Breast epithelium (tissue), 4 donors: Measurements from ENCODE around the gene C3orf70. TPM values are rescaled to one million over a fixed set of nuclear protein-coding genes. Genes with fewer than 3 reads are reported as not detected.
"Not testable (repeated sequence)": the region's sequence is repeated elsewhere in the genome, so short reads cannot be mapped to it uniquely, and the experiment has no call there.

Source experiments
- DNase-seq, 2 donors: peaks; one replicate each; pipeline ENCODE4 v3.0.0-alpha.2; 2019; ENCODE audit warnings: low spot score in 2 of 2
- H3K27ac ChIP-seq, 2 donors: fragments of 200-600 bp; sonication (generic) in 1 of 2; one replicate each; pipeline ENCODE4 v1.5.1; 2016 to 2019; ENCODE audit warnings: mild to moderate bottlenecking in 1 of 2
- H3K27me3 ChIP-seq, 2 donors: fragments of 200-600 bp; sonication (generic) in 1 of 2; one replicate each; pipeline versions ENCODE4 v1.5.1 to v1.6.0; 2017 to 2019; ENCODE audit warnings: control low read depth in 1 of 2, mild to moderate bottlenecking in 1 of 2
- H3K36me3 ChIP-seq: fragments of 200-600 bp; one replicate; pipeline ENCODE4 v1.5.1; 2019
- H3K4me1 ChIP-seq, 2 donors: fragments of 200-600 bp; sonication (generic); one replicate each; pipeline ENCODE4 v1.5.1; 2016 to 2019; ENCODE audit warnings: control low read depth in 1 of 2
- H3K4me3 ChIP-seq, 3 donors: fragments of 200-600 bp; sonication (generic); 1 replicate in 2 of 3; 2 replicates in 1 of 3; pipeline ENCODE4 v1.5.1; 2016 to 2019; ENCODE audit warnings: mild to moderate bottlenecking in 3 of 3, moderate library complexity in 2 of 3
- H3K9me3 ChIP-seq, 2 donors: fragments of 200-600 bp; sonication (generic) in 1 of 2; one replicate each; pipeline ENCODE4 v1.5.1; 2016 to 2019; ENCODE audit warnings: control low read depth in 1 of 2
- POLR2A ChIP-seq: fragments of 450-650 bp; IDR thresholded peaks from one replicate; pipeline ENCODE4 v1.6.1; 2016; ENCODE audit warnings: antibody characterized with exemption, mild to moderate bottlenecking, moderate library complexity
- POLR2AphosphoS5 ChIP-seq, 3 donors: sonication (generic); formaldehyde crosslinking; IDR thresholded peaks; one replicate each; pipeline ENCODE4 v1.6.1; 2017; ENCODE audit warnings: antibody characterized with exemption in 3 of 3
- intact Hi-C: fragments of 100-400 bp; cut with DNase I; formaldehyde crosslinking; loops from one replicate; pipeline ENCODE4 v1.15.1; 2023; ENCODE audit warnings: low total_unique reads
- total RNA-seq, 3 donors: library from RNA; depleted of rRNA; stranded (reverse); fragments of >200 nt; gene quantifications; one replicate each; pipeline ENCODE4 v1.1.0, GENCODE V29; 2016
- TF ChIP-seq, protein P1 (sequence below), 3 donors: fragments of 450-650 bp; IDR thresholded peaks; one replicate each; pipeline ENCODE4 v1.5.1; 2016 to 2017; ENCODE audit warnings: antibody characterized with exemption in 3 of 3, mild to moderate bottlenecking in 3 of 3, moderate library complexity in 3 of 3

The C3orf70 gene
- total RNA-seq, 3 donors from 2014 or later = 1.3 to 4.8 (median 3.8) TPM

DNA sequence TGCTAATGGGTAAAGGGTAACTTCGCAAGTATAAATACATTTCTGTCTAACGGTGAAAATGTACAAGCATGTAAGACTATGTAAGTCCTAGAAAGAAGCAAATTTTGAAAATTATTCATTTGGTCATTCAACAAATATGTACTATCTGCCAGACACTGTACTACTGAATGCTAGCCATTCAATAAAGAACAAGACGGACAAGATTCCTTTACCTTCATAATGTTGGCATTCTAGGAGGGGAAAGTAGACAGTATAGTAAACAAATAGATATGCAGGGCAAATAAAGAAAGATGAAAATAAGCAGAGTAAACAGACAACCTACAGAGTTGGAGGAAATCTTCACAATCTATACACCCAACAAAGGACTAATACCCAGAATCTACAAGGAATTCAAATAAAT lies 32.7 kb downstream of the C3orf70 start:
- Histone ChIP-seq H3K4me1 (no peaks in the 10 kb centered on the region), H3K27me3 (no peaks in the 10 kb centered on the region), H3K9me3 (no peaks in the 10 kb centered on the region), H3K4me3 (no peak overlapping the region), H3K36me3 (no peaks in the 10 kb centered on the region), H3K27ac (no peak overlapping the region)
- DNase-seq = no peak
- intact Hi-C loops = no loop called here
- TF ChIP-seq POLR2A (no peak), POLR2AphosphoS5 (IDR thresholded peaks at IDR 0.05) (no peak)
- TF ChIP-seq, protein P1, sequence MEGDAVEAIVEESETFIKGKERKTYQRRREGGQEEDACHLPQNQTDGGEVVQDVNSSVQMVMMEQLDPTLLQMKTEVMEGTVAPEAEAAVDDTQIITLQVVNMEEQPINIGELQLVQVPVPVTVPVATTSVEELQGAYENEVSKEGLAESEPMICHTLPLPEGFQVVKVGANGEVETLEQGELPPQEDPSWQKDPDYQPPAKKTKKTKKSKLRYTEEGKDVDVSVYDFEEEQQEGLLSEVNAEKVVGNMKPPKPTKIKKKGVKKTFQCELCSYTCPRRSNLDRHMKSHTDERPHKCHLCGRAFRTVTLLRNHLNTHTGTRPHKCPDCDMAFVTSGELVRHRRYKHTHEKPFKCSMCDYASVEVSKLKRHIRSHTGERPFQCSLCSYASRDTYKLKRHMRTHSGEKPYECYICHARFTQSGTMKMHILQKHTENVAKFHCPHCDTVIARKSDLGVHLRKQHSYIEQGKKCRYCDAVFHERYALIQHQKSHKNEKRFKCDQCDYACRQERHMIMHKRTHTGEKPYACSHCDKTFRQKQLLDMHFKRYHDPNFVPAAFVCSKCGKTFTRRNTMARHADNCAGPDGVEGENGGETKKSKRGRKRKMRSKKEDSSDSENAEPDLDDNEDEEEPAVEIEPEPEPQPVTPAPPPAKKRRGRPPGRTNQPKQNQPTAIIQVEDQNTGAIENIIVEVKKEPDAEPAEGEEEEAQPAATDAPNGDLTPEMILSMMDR (IDR thresholded peaks at IDR 0.05) = no peak

DNA sequence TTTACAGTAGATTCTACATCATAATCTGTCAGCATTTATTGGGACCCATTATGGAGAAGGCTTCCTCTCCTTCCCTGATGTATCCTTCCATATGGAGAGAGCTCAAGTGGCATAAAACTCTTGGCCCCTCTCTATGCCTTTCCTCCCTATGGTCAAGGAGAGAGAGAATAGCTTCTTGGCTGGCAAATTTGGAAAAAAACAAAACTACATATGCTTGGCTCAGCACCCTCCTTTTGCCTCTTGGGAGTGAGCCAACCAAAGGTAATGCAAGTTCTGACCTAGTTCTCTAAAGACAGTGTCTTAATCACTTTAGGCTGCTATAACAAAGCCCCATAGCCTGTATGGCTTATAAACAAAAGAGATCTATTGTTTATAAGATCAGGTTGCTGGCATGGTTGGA lies 37.5 kb downstream of the C3orf70 start:
- no peak for DNase-seq
- Histone ChIP-seq H3K27me3 (no peaks in the 10 kb centered on the region), H3K4me3 (no peak overlapping the region), H3K36me3 (no peaks in the 10 kb centered on the region), H3K9me3 (no peaks in the 10 kb centered on the region), H3K4me1 (no peaks in the 10 kb centered on the region), H3K27ac (no peak overlapping the region)
- TF ChIP-seq POLR2AphosphoS5 (IDR thresholded peaks at IDR 0.05) = no peak
- no peak for TF ChIP-seq POLR2A
- TF ChIP-seq, protein P1 (IDR thresholded peaks at IDR 0.05) = no peak
- intact Hi-C loops = no loop called here

DNA sequence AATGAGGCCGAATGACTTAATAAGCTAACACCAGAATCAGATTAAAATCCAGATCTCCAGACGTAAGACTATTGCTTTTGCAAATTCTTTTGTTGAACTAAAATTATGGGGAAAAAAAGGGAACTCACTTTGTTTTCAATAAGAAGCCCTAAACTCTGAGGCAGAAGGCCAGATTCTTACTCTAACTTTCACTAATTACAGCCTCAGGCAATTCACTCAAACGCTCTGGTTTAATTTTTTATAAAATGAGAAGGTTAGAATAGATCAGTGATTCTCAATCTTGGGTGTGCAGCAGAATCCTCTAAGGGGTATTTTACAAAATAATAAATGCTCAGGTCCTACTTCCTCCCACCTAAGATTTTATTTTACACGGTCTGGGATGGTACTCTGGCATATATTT lies 38.1 kb downstream of the C3orf70 start:
- no peak overlapping the region for H3K4me3 ChIP-seq

DNA sequence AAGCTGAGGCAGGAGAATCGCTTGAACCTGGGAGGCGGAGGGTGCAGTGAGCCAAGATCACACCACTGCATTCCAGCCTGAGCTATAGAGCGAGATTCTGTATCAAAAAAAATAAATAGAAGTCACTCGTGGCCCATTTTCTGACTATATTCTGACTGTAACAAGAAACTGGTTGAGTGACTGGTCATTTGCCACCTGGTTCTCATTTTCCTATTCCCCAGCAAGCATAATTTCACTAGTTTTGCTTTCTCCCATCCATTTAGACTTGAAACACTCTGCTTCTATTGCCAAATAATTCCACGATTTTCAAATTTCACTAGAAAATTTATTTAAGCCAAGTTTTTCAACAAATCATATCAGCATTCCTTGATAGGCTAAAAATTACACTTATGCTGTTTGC lies 40.7 kb downstream of the C3orf70 start:
- H3K9me3 ChIP-seq = no peaks in the 10 kb centered on the region
- no peaks in the 10 kb centered on the region for H3K27me3 ChIP-seq
- H3K4me1 ChIP-seq = no peaks in the 10 kb centered on the region
- no peak overlapping the region for H3K27ac ChIP-seq
- H3K4me3 ChIP-seq = no peak overlapping the region
- DNase-seq = no peak
- no peak for TF ChIP-seq POLR2AphosphoS5 (IDR thresholded peaks at IDR 0.05)
- TF ChIP-seq, protein P1 (IDR thresholded peaks at IDR 0.05) = no peak
- no peak for TF ChIP-seq POLR2A
- intact Hi-C loops = no loop called here
- H3K36me3 ChIP-seq = no peaks in the 10 kb centered on the region

More for the DNA sequence above, 38.1 kb downstream of the C3orf70 start:
- no peak for DNase-seq
- intact Hi-C loops = no loop called here
- TF ChIP-seq POLR2A = no peak
- TF ChIP-seq, protein P1 (IDR thresholded peaks at IDR 0.05) = no peak
- TF ChIP-seq POLR2AphosphoS5 (IDR thresholded peaks at IDR 0.05) = no peak
- Histone ChIP-seq H3K36me3 (no peaks in the 10 kb centered on the region), H3K4me1 (no peaks in the 10 kb centered on the region), H3K27ac (no peak overlapping the region), H3K9me3 (no peaks in the 10 kb centered on the region), H3K27me3 (no peaks in the 10 kb centered on the region)

DNA sequence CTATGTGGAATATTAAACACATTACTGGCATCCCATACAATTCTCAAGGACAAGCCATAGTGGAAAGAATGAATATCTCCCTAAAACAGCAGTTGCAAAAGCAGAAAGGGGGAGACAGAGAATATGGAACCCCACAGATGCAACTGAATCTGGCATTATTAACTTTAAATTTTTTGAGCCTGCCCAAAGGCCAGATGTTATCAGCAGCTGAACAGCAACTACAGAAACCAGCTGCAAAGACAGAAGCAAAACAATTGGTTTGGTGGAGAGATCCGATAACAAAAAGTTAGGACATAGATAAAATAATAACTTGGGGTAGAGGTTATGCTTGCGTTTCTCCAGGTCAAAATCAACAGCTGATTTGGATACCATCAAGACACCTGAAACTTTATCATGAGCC lies 43.8 kb downstream of the C3orf70 start:
- DNase-seq, H3K4me1 ChIP-seq, intact Hi-C loops: not testable (repeated sequence)

DNA sequence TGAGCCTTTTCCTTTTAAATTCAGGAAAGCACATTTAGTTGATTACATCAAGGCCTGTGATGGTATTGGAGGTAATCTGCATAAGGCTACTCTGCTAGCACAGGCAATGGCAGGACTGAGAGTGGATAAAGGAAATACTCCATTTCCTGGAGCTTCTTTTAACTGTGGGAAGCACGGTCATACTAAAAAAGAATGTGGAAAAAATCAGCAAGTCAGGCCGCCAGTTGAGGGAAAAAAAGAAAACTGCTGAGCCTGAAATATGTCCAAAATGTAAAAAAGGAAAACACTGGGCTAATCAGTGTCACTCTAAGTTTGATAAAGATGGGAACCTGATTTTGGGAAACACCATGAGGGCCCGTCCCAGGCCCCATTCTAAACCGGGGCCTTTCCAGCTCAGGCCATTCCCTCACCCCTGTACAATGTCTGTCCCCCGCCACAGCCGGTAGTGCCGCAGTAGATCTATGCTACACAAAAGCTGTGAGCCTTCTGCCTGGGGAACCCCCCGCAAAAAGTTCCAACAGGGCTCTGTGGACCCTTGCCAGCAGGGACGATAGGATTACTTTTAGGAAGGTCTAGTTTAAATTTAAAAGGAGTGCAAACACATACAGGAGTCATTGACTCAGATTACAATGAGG lies 46.5 kb downstream of the C3orf70 start:
- DNase-seq, H3K36me3 ChIP-seq, H3K27me3 ChIP-seq, H3K4me1 ChIP-seq, H3K27ac ChIP-seq, H3K4me3 ChIP-seq, intact Hi-C loops: not testable (repeated sequence)
- H3K9me3 ChIP-seq = peaks cover 0 to 14% of the 10 kb centered on the region in 2 donors

More for the DNA sequence above, 43.8 kb downstream of the C3orf70 start:
- H3K27ac ChIP-seq, H3K4me3 ChIP-seq, H3K9me3 ChIP-seq, H3K36me3 ChIP-seq, H3K27me3 ChIP-seq: not testable (repeated sequence)
